NCI-H2081 (cell line): Measurements from ENCODE around the gene HEATR9.

Experiments used
- DNase-seq, 2 experiments: peaks; one replicate each; lab custom pipeline; 2025; lab: John Stamatoyannopoulos, UW

Gene HEATR9

DNA sequence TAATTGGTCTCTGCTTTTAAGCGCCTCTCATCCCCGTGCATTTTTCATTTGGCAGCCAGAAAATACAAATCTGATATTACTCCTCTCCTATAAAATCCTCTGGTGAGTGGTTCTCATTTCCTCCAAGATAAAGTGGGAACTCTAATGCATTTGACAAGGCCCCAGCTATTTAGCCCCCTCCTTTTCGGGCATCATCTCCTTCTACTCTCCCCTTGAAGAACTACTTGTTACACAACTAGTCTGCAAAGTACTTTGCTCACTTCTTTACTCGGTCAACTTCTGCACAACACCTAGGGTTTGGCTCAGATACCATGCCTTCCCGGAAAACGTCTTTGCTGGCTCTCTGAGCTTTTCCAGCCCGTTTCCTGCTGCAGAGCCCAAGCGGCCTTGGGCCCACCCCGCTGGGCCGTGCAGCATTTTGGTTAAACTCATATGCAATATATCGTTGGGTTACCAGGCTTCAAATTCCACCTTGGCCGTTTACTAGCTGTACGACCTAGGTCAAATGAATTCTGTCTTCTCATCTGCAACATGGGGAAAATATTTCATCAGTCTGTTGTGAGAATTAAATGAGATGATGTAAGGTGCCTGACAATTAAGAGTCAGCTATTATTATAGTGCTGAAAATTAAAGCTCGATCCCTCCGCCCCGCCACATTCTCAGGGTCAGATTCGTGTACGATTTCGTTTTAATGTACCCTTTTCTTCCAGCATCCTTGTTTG lies 60.3 kb downstream of the HEATR9 start:
- no peak for DNase-seq

DNA sequence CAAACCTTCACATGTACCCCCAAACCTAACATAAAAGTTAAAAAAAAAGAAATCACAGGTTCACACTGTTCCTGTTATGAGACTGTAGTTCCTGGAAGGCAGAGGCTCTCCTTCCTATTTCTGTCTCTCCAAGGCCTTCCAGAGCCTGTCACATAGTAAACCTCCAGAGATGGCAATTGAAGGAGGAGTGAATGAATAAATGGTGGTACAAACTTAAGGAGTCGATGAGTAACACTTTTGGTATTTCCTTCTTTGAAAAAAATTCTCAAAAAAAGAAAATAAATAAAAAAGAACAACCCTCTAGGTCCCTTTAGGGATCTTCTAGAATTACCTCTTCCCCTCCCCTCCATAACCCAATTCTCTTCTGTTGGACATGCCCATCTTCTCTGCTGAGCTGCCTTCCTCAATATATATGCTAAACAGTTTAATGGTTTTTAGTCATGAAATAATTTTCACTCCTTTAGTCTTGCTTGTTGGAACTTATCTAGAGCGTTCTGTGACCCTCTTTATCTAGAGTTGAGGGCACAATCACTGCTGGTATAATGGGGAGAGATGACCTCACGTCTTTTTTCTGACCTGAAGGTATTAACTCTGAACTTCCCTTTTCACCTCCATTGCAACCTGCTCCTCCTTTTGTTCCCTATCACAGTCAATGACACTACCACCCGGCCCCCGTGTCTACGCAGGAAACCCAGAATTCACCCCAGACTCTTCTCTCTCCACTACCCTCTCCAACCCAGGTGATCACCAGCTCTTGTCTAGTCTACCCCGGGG lies 61.1 kb downstream of the HEATR9 start:
- no peak for DNase-seq
